ENCODE data around the gene WDR86. TPM values are rescaled to one million over a fixed set of nuclear protein-coding genes. Genes with fewer than 3 reads are reported as not detected.

The WDR86 gene
- total and polyA plus RNA-seq, 2 of the 8 experiments (the other 6 are each of a cell fraction or from before 2014, with no cell fraction given): 12.7 to 15.8 TPM

DNA sequence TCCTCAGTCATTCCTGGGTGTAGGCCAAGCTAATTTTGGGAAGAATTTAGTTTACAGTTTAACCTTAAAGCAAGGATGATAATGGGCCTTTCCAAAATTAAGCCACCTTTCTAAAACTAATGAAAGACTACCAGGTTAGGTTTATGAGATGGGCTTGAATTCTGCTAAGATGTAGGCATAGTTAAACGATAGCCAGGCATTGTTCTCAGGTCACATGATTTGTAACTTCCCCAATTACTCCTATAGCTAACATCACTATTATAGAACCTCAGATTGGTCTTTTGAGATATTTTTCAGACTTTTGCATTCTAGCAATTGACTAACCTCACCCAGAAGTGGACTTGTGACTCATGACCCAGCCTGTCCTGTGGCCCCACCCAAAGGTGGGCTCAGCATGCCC lies 75.2 kb downstream of the WDR86 start (continued):
- TF ChIP-seq BCL11A (IDR thresholded peaks at IDR 0.05; ENCODE audit: low read depth in 2 of 2, low read length in 2 of 2) (no peak), SP2 (IDR thresholded peaks at IDR 0.05; ENCODE audit: low read length) (no peak), CBX8 (IDR thresholded peaks at IDR 0.05; ENCODE audit: borderline replicate concordance, low read depth, low read length) (no peak), SIX5 (IDR thresholded peaks at IDR 0.05; ENCODE audit: low read depth, low read length) (no peak), NRF1 (IDR thresholded peaks at IDR 0.05; ENCODE audit: low read depth, low read length) (no peak), KDM5A (IDR thresholded peaks at IDR 0.05; ENCODE audit: low read length) (no peak), GTF2F1 (IDR thresholded peaks at IDR 0.05; ENCODE audit: borderline replicate concordance, low read depth, low read length) (no peak)

Small RNA genes lying within 50 kb of the gene (microRNA-seq; reads per million reads assigned to microRNA genes)
- gene MIR3907 (ENCODE audit: borderline microRNAs expressed in 2 of 2, borderline number of aligned reads in 2 of 2, borderline replicate concordance in 1 of 2): 0 reads per million in 2 experiments

Small RNA genes lying within 50 kb of the gene (small RNA-seq; reads per million reads assigned to genes)
- gene MIR3907 (ENCODE audit: insufficient read depth): 0.51 reads per million

Other genes starting within 250 kb of the WDR86 start
- gene GBX1, start 242.3 kb downstream of the WDR86 start, total RNA-seq (2021; fragmentation: NEBNext Ultra II Directional; extraction: Animal tissue kit (Norgen Biotek cat#: 25700)): not detected in 2 replicates
- gene GBX1, start 242.3 kb downstream of the WDR86 start, polyA plus RNA-seq (2011; rRNA removed): not detected in 2 replicates
- gene ASB10, start 222.8 kb downstream of the WDR86 start, total RNA-seq (2021; fragmentation: NEBNext Ultra II Directional; extraction: Animal tissue kit (Norgen Biotek cat#: 25700)): not detected in 2 replicates
- not detected in 2 replicates for gene ASB10, start 222.8 kb downstream of the WDR86 start, polyA plus RNA-seq (2011; rRNA removed)
- not detected in 2 replicates for gene H2BK1, start 199.6 kb downstream of the WDR86 start, total RNA-seq (2021; fragmentation: NEBNext Ultra II Directional; extraction: Animal tissue kit (Norgen Biotek cat#: 25700))
- gene H2BK1, start 199.6 kb downstream of the WDR86 start, polyA plus RNA-seq (2011; rRNA removed): not detected in 2 replicates
- 51.0 and 55.0 TPM in 2 replicates for gene ABCF2, start 182.8 kb downstream of the WDR86 start, total RNA-seq (2021; fragmentation: NEBNext Ultra II Directional; extraction: Animal tissue kit (Norgen Biotek cat#: 25700))
- gene ABCF2, start 182.8 kb downstream of the WDR86 start, polyA plus RNA-seq (2011; rRNA removed): 26.4 and 28.0 TPM in 2 replicates
- gene CHPF2, start 177.6 kb downstream of the WDR86 start, total RNA-seq (2021; fragmentation: NEBNext Ultra II Directional; extraction: Animal tissue kit (Norgen Biotek cat#: 25700)): 20.6 and 20.8 TPM in 2 replicates
- gene CHPF2, start 177.6 kb downstream of the WDR86 start, polyA plus RNA-seq (2011; rRNA removed): 14.4 and 20.0 TPM in 2 replicates
- 3.0 and 4.6 TPM in 2 replicates for gene SMARCD3, start 161.3 kb downstream of the WDR86 start, total RNA-seq (2021; fragmentation: NEBNext Ultra II Directional; extraction: Animal tissue kit (Norgen Biotek cat#: 25700))
- gene SMARCD3, start 161.3 kb downstream of the WDR86 start, polyA plus RNA-seq (2011; rRNA removed): 5.6 and 6.2 TPM in 2 replicates
- 37.7 and 43.5 TPM in 2 replicates for gene NUB1, start 68.2 kb downstream of the WDR86 start, total RNA-seq (2021; fragmentation: NEBNext Ultra II Directional; extraction: Animal tissue kit (Norgen Biotek cat#: 25700))
- 20.5 and 22.1 TPM in 2 replicates for gene NUB1, start 68.2 kb downstream of the WDR86 start, polyA plus RNA-seq (2011; rRNA removed)
- gene CRYGN, start 30.1 kb upstream of the WDR86 start, total RNA-seq (2021; fragmentation: NEBNext Ultra II Directional; extraction: Animal tissue kit (Norgen Biotek cat#: 25700)): 1.0 and 1.6 TPM in 2 replicates
- 0.98 and 1.3 TPM in 2 replicates for gene CRYGN, start 30.1 kb upstream of the WDR86 start, polyA plus RNA-seq (2011; rRNA removed)
- 119 and 132 TPM in 2 replicates for gene RHEB, start 109.9 kb upstream of the WDR86 start, total RNA-seq (2021; fragmentation: NEBNext Ultra II Directional; extraction: Animal tissue kit (Norgen Biotek cat#: 25700))
- gene RHEB, start 109.9 kb upstream of the WDR86 start, polyA plus RNA-seq (2011; rRNA removed): 50.4 and 60.8 TPM in 2 replicates